IMR-90 (cell line): ENCODE results near the gene ZNF646. TPM values are rescaled to one million over a fixed set of nuclear protein-coding genes. Genes with fewer than 3 reads are reported as not detected.

Experiments
- ATAC-seq: fragments of 200-7000 bp; cut with Tn5 transposase; 2 replicates; pipeline ENCODE4 v1.9.1; 2020; ENCODE audit warnings: low read depth, mild to moderate bottlenecking, moderate library complexity
- BruUV-seq: library from RNA; stranded (reverse); fragments of 400-500 nt; replicated peaks from 2 replicates; lab custom pipeline; 2021; lab: Mats Ljungman, UMichigan
- CTCF ChIA-PET: fragments of 300-600 bp; formaldehyde crosslinking; extraction: SDS; loops from one replicate; lab custom pipeline; 2021; ENCODE audit warnings: antibody characterized with exemption; lab: Yijun Ruan, JAX
- POLR2A ChIA-PET: fragments of 300-600 bp; sonication (Branson Sonifier 250); formaldehyde crosslinking; loops from one replicate; lab custom pipeline; 2022; ENCODE audit warnings: antibody characterized with exemption; ENCODE audit not compliant: unreplicated experiment; lab: Charles Lee
- DNase-seq: peaks from one replicate; pipeline ENCODE4 v3.0.0; 2013
- H2AFZ ChIP-seq: replicated peaks from 2 replicates; pipeline ENCODE3; 2013; ENCODE audit warnings: low read length, mild to moderate bottlenecking; ENCODE audit not compliant: poor library complexity
- H2AK5ac ChIP-seq: 2 replicates; pipeline ENCODE4 v1.6.1; 2013; ENCODE audit warnings: low read depth, low read length, inconsistent platforms
- H2AK9ac ChIP-seq: replicated peaks from 2 replicates; pipeline ENCODE3; 2013; ENCODE audit warnings: mild to moderate bottlenecking, low read depth, low read length, moderate library complexity; ENCODE audit not compliant: poor library complexity
- H2BK120ac ChIP-seq: 2 replicates; pipeline ENCODE4 v1.6.1; 2013; ENCODE audit warnings: low read depth, low read length, inconsistent platforms
- H2BK15ac ChIP-seq: 3 replicates; pipeline ENCODE4 v1.6.1; 2013; ENCODE audit warnings: low read depth, low read length, inconsistent platforms
- H2BK20ac ChIP-seq: 2 replicates; pipeline ENCODE4 v1.6.1; 2013; ENCODE audit warnings: low read depth, mild to moderate bottlenecking, inconsistent platforms, low read length, moderate library complexity
- H2BK5ac ChIP-seq: 2 replicates; pipeline ENCODE4 v1.6.1; 2013; ENCODE audit warnings: mild to moderate bottlenecking, low read depth, low read length, inconsistent platforms; ENCODE audit not compliant: poor library complexity, severe bottlenecking
- H3K14ac ChIP-seq: replicated peaks from 2 replicates; pipeline ENCODE4 v1.6.1; 2013; ENCODE audit warnings: low read depth, low read length, inconsistent platforms
- H3K18ac ChIP-seq: 2 replicates; pipeline ENCODE4 v1.6.1; 2013; ENCODE audit warnings: low read depth, low read length, control low read depth
- H3K23ac ChIP-seq: 2 replicates; pipeline ENCODE4 v1.6.1; 2013; ENCODE audit warnings: low read depth, low read length, inconsistent platforms
- H3K27ac ChIP-seq: 2 replicates; pipeline ENCODE4 v1.5.1; 2013; ENCODE audit warnings: mild to moderate bottlenecking, control low read depth, low read length; ENCODE audit not compliant: insufficient read depth
- H3K27me3 ChIP-seq: 2 replicates; pipeline ENCODE4 v1.6.1; 2013; ENCODE audit warnings: low read length; ENCODE audit not compliant: control insufficient read depth, insufficient read depth
- H3K36me3 ChIP-seq: 2 replicates; pipeline ENCODE4 v1.6.1; 2013; ENCODE audit warnings: low read length, mixed read lengths; ENCODE audit not compliant: control insufficient read depth, insufficient read depth
- H3K4ac ChIP-seq: 2 replicates; pipeline ENCODE4 v1.6.1; 2013; ENCODE audit warnings: low read depth, low read length, inconsistent platforms
- H3K4me1 ChIP-seq: 2 replicates; pipeline ENCODE4 v1.6.1; 2013; ENCODE audit warnings: low read length, mixed read lengths; ENCODE audit not compliant: control insufficient read depth, insufficient read depth
- H3K4me2 ChIP-seq: 2 replicates; pipeline ENCODE4 v1.6.1; 2013; ENCODE audit warnings: low read depth, mild to moderate bottlenecking, control low read depth, low read length, moderate library complexity
- H3K4me3 ChIP-seq: 2 replicates; pipeline ENCODE4 v1.5.1; 2013; ENCODE audit warnings: low read depth, mild to moderate bottlenecking, control low read depth, low read length, moderate library complexity; ENCODE audit not compliant: insufficient read depth
- H3K56ac ChIP-seq: 2 replicates; pipeline ENCODE4 v1.6.1; 2013; ENCODE audit warnings: low read length, inconsistent platforms; ENCODE audit not compliant: insufficient read depth; ENCODE audit errors: extremely low read depth
- H3K79me1 ChIP-seq, 2 experiments: 2 replicates each; pipeline ENCODE4 v1.6.1; 2013; ENCODE audit warnings: low read length in 2 of 2, inconsistent platforms in 1 of 2, low read depth in 1 of 2
- H3K9ac ChIP-seq: 2 replicates; pipeline ENCODE4 v1.6.1; 2013; ENCODE audit warnings: low read depth, low read length, control low read depth
- H3K9me1 ChIP-seq: 2 replicates; pipeline ENCODE4 v1.6.1; 2013; ENCODE audit warnings: low read length, inconsistent platforms; ENCODE audit not compliant: insufficient read depth
- H3K9me3 ChIP-seq: 2 replicates; pipeline ENCODE4 v1.6.1; 2013; ENCODE audit warnings: low read length; ENCODE audit not compliant: control insufficient read depth, insufficient read depth
- H4K20me1 ChIP-seq: 2 replicates; pipeline ENCODE4 v1.6.1; 2013; ENCODE audit warnings: low read length, inconsistent platforms; ENCODE audit not compliant: insufficient read depth
- H4K5ac ChIP-seq: 2 replicates; pipeline ENCODE4 v1.6.1; 2013; ENCODE audit warnings: mild to moderate bottlenecking, low read depth, low read length, control low read depth
- H4K8ac ChIP-seq, 2 experiments: 2 replicates each; pipeline ENCODE4 v1.6.1; 2013; ENCODE audit warnings: low read depth in 2 of 2, low read length in 2 of 2, control low read depth in 1 of 2, inconsistent platforms in 1 of 2
- H4K91ac ChIP-seq: 2 replicates; pipeline ENCODE4 v1.6.1; 2013; ENCODE audit warnings: low read depth, low read length, inconsistent platforms; ENCODE audit not compliant: insufficient read depth
- CEBPB ChIP-seq: IDR thresholded peaks from 2 replicates; pipeline ENCODE4 v1.6.1; 2012; ENCODE audit warnings: low read depth, low read length, improper control_type of control experiment
- CTCF ChIP-seq: conservative IDR thresholded peaks from 2 replicates; pipeline ENCODE4 v1.5.1; 2012; ENCODE audit warnings: mild to moderate bottlenecking, low read depth, low read length, improper control_type of control experiment
- ELK1 ChIP-seq: fragments of 150-350 bp; IDR thresholded peaks from 2 replicates; pipeline ENCODE4 v1.6.1; 2016; ENCODE audit warnings: low read depth, mild to moderate bottlenecking, low read length, moderate library complexity, borderline replicate concordance
- FOS ChIP-seq: fragments of 150-350 bp; IDR thresholded peaks from 2 replicates; pipeline ENCODE4 v1.6.1; 2016; ENCODE audit warnings: low read depth, low read length
- MAFK ChIP-seq: IDR thresholded peaks from 2 replicates; pipeline ENCODE4 v1.6.1; 2012; ENCODE audit warnings: low read depth, low read length, improper control_type of control experiment
- MAZ ChIP-seq: IDR thresholded peaks from 2 replicates; pipeline ENCODE4 v1.6.1; 2012; ENCODE audit warnings: low read depth, mild to moderate bottlenecking, low read length, improper control_type of control experiment, moderate library complexity, borderline replicate concordance
- RCOR1 ChIP-seq: IDR thresholded peaks from 2 replicates; pipeline ENCODE4 v1.6.1; 2012; ENCODE audit warnings: mild to moderate bottlenecking, low read length, improper control_type of control experiment; ENCODE audit not compliant: insufficient replicate concordance
- USF2 ChIP-seq: fragments of 150-350 bp; IDR thresholded peaks from 2 replicates; pipeline ENCODE4 v1.6.1; 2017; ENCODE audit warnings: mild to moderate bottlenecking, antibody characterized with exemption, low read length, low read depth
- WGBS, 2 experiments: methylation state at CpG; one replicate each; pipeline versions ENCODE4 v1.1.5 to v1.1.7; 2013; ENCODE audit warnings: missing lambda C conversion rate in 2 of 2; ENCODE audit not compliant: insufficient read length in 1 of 2; ENCODE audit errors: extremely low coverage in 2 of 2; 5-methylcytosine and 5-hydroxymethylcytosine counted together
- dilution Hi-C: fragments of 300-500 bp; cut with HindIII; formaldehyde crosslinking; loops from one replicate; pipeline ENCODE4 v1.14.3; 2018; ENCODE audit warnings: low sequenced_read_pairs; ENCODE audit not compliant: unreplicated experiment
- in situ Hi-C: fragments of 300-500 bp; cut with MboI; formaldehyde crosslinking; loops from 3 replicates; pipeline ENCODE4 v1.14.3; 2019; ENCODE audit warnings: low sequenced_read_pairs, inconsistent platforms, mixed read lengths
- intact Hi-C: fragments of 100-400 bp; cut with micrococcal nuclease; formaldehyde crosslinking; loops from 2 replicates; pipeline ENCODE4 v1.10.0; 2022
- polyA plus RNA-seq, 3 experiments: library from polyadenylated mRNA; depleted of rRNA; stranded (reverse); fragments of >200 nt; gene quantifications; 2 replicates each; pipeline ENCODE4 v1.2.3, GENCODE V29; 2012; ENCODE audit warnings: low replicate concordance in 1 of 3
- total RNA-seq: library from RNA; depleted of rRNA; stranded (reverse); fragments of >200 nt; gene quantifications from 2 replicates; pipeline ENCODE4 v1.2.3, GENCODE V29; 2012

ZNF646 gene
- total and polyA plus RNA-seq, 2 of the 4 experiments (the other 2 are of a cell fraction), result 4.9 to 6.8 TPM

GRCh38 chr16:31127182-31127581 is 53.0 kb downstream of the ZNF646 start:
- intact Hi-C loops, result no loop called here
- TF ChIP-seq CTCF (no peak), FOS (no peak), USF2 (no peak), CEBPB (no peak), ELK1 (no peak), RCOR1 (no peak), MAZ (no peak), MAFK (no peak)
- dilution Hi-C loops, result no loop called here
- H3K9me1 ChIP-seq, result no peaks in the 10 kb centered on the region
- no peaks in the 10 kb centered on the region for H3K27me3 ChIP-seq
- H2AFZ ChIP-seq, result no peak overlapping the region
- H2BK15ac ChIP-seq, result no peak overlapping the region
- H3K27ac ChIP-seq, result no peak overlapping the region
- no peak overlapping the region for H3K56ac ChIP-seq
- ATAC-seq (no peak), DNase-seq (no peak)
- H2AK9ac ChIP-seq, result no peak overlapping the region
- no peak overlapping the region for H4K91ac ChIP-seq
- H3K23ac ChIP-seq, result no peak overlapping the region
- POLR2A ChIA-PET, result no interaction called here
- no peak overlapping the region for H3K4me3 ChIP-seq
- H3K9me3 ChIP-seq, result no peaks in the 10 kb centered on the region
- H3K36me3 ChIP-seq, result peaks cover 37% of the 10 kb centered on the region
- H3K14ac ChIP-seq, result no peak overlapping the region
- H3K79me1 ChIP-seq, result no peaks in the 10 kb centered on the region; a peak in 1 of 4 replicates
- 100% methylated on average over 1 of the region's 13 CpGs; no CpG with 5 or more reads in 1 of the 2 experiments for WGBS, 2 experiments
- no peak overlapping the region for H2BK120ac ChIP-seq
- no TSS peak for BruUV-seq
- no peak overlapping the region for H3K4ac ChIP-seq
- CTCF ChIA-PET, result interaction anchor here (0.5 to 0.8 kb wide), 2 partner anchors 10 to 15 kb away, joined by 3 read pairs; partner anchors contain the start of gene KAT8
- in situ Hi-C loops, result no loop called here
- no peak overlapping the region for H4K8ac ChIP-seq
- H3K18ac ChIP-seq, result no peak overlapping the region
- H3K9ac ChIP-seq, result no peak overlapping the region
- H2BK20ac ChIP-seq, result no peak overlapping the region
- H4K20me1 ChIP-seq, result no peaks in the 10 kb centered on the region
- no peak overlapping the region for H2AK5ac ChIP-seq
- no peaks in the 10 kb centered on the region for H3K4me1 ChIP-seq
- no peak overlapping the region for H3K4me2 ChIP-seq
- no peak overlapping the region for H2BK5ac ChIP-seq
- H4K5ac ChIP-seq, result no peak overlapping the region
